Activated CD8-positive, alpha-beta T cell treated with anti-CD3 and anti-CD28 coated beads, Interleukin-2, amount 10 ng/mL, durations not matched to agents 7 days and 5 days (primary cell): Measurements from ENCODE around the gene PNMT. TPM values are rescaled to one million over a fixed set of nuclear protein-coding genes. Genes with fewer than 3 reads are reported as not detected.
"Not testable (repeated sequence)": the region's sequence is repeated elsewhere in the genome, so short reads cannot be mapped to it uniquely, and the experiment has no call there.

Experiments used
- ATAC-seq: fragments of 150-1000 bp; cut with Tn5 transposase; one replicate; pipeline ENCODE4 v1.10.0; 2021; ENCODE audit warnings: moderate library complexity
- CTCF ChIA-PET: fragments of 350-600 bp; sonication (Branson Sonifier 250); formaldehyde crosslinking; loops from one replicate; lab custom pipeline; 2021; ENCODE audit warnings: antibody characterized with exemption; lab: Charles Lee
- POLR2A ChIA-PET: fragments of 350-600 bp; sonication (Branson Sonifier 250); formaldehyde crosslinking; loops from one replicate; lab custom pipeline; 2021; ENCODE audit warnings: antibody characterized with exemption; lab: Charles Lee
- DNase-seq: peaks from one replicate; pipeline ENCODE4 v3.0.0-alpha.2; 2020
- H3K27ac Mint-ChIP-seq: one replicate; pipeline ENCODE4 v1.8.0; 2021; ENCODE audit warnings: mild to moderate bottlenecking, mixed read lengths
- H3K27me3 Mint-ChIP-seq: one replicate; pipeline ENCODE4 v1.8.0; 2021; ENCODE audit warnings: low read depth, mixed read lengths
- H3K36me3 Mint-ChIP-seq: one replicate; pipeline ENCODE4 v1.8.0; 2021; ENCODE audit warnings: low read depth, mixed read lengths
- H3K4me1 Mint-ChIP-seq: one replicate; pipeline ENCODE4 v1.8.0; 2021; ENCODE audit warnings: low read depth, mixed read lengths
- H3K4me3 Mint-ChIP-seq: one replicate; pipeline ENCODE4 v1.8.0; 2021; ENCODE audit warnings: mild to moderate bottlenecking, mixed read lengths
- H3K9me3 Mint-ChIP-seq: one replicate; pipeline ENCODE4 v1.8.0; 2022; ENCODE audit warnings: mixed read lengths; ENCODE audit not compliant: insufficient read depth
- total RNA-seq, 2 experiments: library from RNA; stranded (reverse); gene quantifications; one replicate each; pipeline ENCODE4 v1.2.3, GENCODE V29; 2021

Gene PNMT
- total RNA-seq, 2 experiments from 2014 or later = not detected

DNA sequence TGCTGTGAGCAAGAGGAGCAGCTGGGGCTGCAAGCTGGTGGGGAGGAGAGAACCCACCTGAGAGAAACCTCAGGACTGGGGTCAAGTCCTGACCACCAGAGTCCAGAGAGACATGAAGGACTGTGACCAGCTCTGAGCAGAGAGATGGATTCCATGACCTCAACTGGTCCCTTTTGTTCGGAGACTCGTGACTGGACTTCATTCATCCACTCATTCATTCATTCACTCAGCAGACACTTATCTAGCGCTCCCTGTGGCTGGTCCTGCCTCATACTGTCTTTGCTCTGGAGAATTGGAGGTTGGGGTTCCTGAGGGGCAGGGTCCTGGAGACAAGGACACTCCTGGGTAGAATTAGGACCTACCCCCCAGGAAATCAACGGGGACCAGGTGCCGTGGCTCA is 35.7 kb downstream of the PNMT start:
- POLR2A ChIA-PET = interaction anchor here (0.6 to 2.5 kb wide), 3 partner anchors 16 to 79 kb away, joined by 3 to 9 read pairs (median 3); partner anchors contain the start of gene PGAP3
- Mint-ChIP-seq H3K4me3 (no peak overlapping the region), H3K27me3 (peaks cover 23% of the 10 kb centered on the region), H3K9me3 (no peaks in the 10 kb centered on the region), H3K36me3 (peaks cover 2% of the 10 kb centered on the region), H3K4me1 (peaks cover 18% of the 10 kb centered on the region), H3K27ac (no peak overlapping the region)
- CTCF ChIA-PET = interaction anchor here (0.9 to 1.1 kb wide), 2 partner anchors 8 to 33 kb away, joined by 4 read pairs; no protein-coding TSS in a partner anchor
- ATAC-seq = no peak
- DNase-seq = no peak

GRCh38 chr17:39704821-39705551 is 36.7 kb downstream of the PNMT start:
- no peak for ATAC-seq
- no peak overlapping the region for H3K4me3 Mint-ChIP-seq
- POLR2A ChIA-PET = no interaction called here
- H3K9me3 Mint-ChIP-seq = no peaks in the 10 kb centered on the region
- H3K27ac Mint-ChIP-seq = no peak overlapping the region
- no peaks in the 10 kb centered on the region for H3K36me3 Mint-ChIP-seq
- CTCF ChIA-PET = interaction anchor here (1.6 kb wide), 1 partner anchor 70 kb away, joined by 4 read pairs; no protein-coding TSS in a partner anchor
- H3K27me3 Mint-ChIP-seq = peaks cover 13% of the 10 kb centered on the region
- DNase-seq = no peak
- peaks cover 12% of the 10 kb centered on the region for H3K4me1 Mint-ChIP-seq

GRCh38 chr17:39705786-39706348 is 37.6 kb downstream of the PNMT start:
- no peaks in the 10 kb centered on the region for H3K9me3 Mint-ChIP-seq
- no peak overlapping the region for H3K27ac Mint-ChIP-seq

DNA sequence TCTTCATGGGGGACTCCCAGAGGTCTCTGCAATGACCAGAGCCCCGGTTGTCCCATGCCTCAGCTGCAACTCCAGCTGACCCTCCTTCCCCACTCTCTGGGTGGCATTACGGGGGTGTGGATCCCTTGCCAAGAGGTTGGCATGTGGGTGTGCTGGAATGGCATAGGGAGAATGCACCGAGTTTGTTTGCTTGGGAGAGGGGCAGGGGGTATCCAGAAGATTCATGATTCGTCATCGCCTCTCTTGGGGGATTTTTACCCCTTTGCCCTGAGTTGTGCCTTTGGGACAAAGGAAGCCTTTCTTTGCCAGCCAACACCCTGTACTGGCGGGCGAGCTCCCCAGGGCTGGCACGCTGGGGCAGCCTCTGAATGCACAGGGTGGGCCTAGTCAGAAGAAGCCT is 38.1 kb downstream of the PNMT start:
- no peaks in the 10 kb centered on the region for H3K36me3 Mint-ChIP-seq
- CTCF ChIA-PET = interaction anchor here (1.6 kb wide), 2 partner anchors 72 to 84 kb away, joined by 4 to 8 read pairs; no protein-coding TSS in a partner anchor

More at GRCh38 chr17:39705786-39706348, 37.6 kb downstream of the PNMT start:
- ChIA-PET CTCF (interaction anchor here (1.6 kb wide), 1 partner anchor 71 kb away, joined by 4 read pairs; no protein-coding TSS in a partner anchor), POLR2A (interaction anchor here (1.5 kb wide), 1 partner anchor 24 kb away, joined by 6 read pairs; the partner anchor contains the start of gene MIEN1)
- ATAC-seq (no peak), DNase-seq (no peak)
- Mint-ChIP-seq H3K4me1 (peaks cover 12% of the 10 kb centered on the region), H3K27me3 (peaks cover 9% of the 10 kb centered on the region), H3K4me3 (no peak overlapping the region), H3K36me3 (no peaks in the 10 kb centered on the region)

GRCh38 chr17:39706921-39707337 is 38.7 kb downstream of the PNMT start:
- peak; percentile 31 for DNase-seq
- Mint-ChIP-seq H3K9me3 (no peaks in the 10 kb centered on the region), H3K4me3 (no peak overlapping the region), H3K27me3 (no peaks in the 10 kb centered on the region), H3K4me1 (peaks cover 12% of the 10 kb centered on the region), H3K27ac (peak overlapping the region; percentile 76), H3K36me3 (no peaks in the 10 kb centered on the region)
- ChIA-PET CTCF (interaction anchor here (1.6 kb wide), 1 partner anchor 85 kb away, joined by 8 read pairs; no protein-coding TSS in a partner anchor), POLR2A (interaction anchor here (0.7 to 1.5 kb wide), 2 partner anchors 14 to 23 kb away, joined by 4 to 6 read pairs; partner anchors contain the start of gene MIEN1)
- peak; percentile 66 for ATAC-seq

More for the DNA sequence above, 38.1 kb downstream of the PNMT start:
- H3K27ac Mint-ChIP-seq = peak overlapping the region; percentile 76
- DNase-seq (no peak), ATAC-seq (no peak)
- POLR2A ChIA-PET = interaction anchor here (1.5 kb wide), 1 partner anchor 24 kb away, joined by 6 read pairs; the partner anchor contains the start of gene MIEN1
- H3K9me3 Mint-ChIP-seq = no peaks in the 10 kb centered on the region
- peaks cover 12% of the 10 kb centered on the region for H3K4me1 Mint-ChIP-seq
- H3K27me3 Mint-ChIP-seq = peaks cover 4% of the 10 kb centered on the region
- no peak overlapping the region for H3K4me3 Mint-ChIP-seq

DNA sequence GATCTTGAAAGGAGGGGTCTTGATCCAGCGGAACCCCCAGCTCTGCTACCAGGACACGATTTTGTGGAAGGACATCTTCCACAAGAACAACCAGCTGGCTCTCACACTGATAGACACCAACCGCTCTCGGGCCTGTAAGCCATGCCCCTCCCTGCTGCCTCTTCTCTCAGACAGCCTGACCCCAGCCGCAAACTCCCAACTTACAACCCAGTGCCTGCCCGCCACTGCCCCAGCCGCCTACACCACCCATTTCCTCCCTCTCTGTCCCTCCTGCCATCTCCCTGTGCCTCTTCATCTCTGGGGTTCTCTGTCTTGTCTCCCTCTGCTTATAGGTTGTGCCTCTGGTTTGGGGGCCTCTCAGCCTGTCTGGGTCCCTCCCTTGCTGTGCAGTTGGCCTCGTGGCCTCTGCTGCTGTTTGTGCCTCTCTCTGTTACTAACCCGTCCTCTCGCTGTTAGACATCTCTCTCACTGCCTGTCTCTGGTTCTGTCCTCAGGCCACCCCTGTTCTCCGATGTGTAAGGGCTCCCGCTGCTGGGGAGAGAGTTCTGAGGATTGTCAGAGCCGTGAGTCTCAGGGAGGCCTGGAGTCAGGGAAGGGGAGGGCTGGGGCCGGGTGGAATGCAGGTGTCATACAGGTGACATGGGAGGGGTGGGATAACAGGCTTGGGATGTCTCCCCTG is 41.2 kb downstream of the PNMT start:
- CTCF ChIA-PET = interaction anchor here (1.1 kb wide), 1 partner anchor 21 kb away, joined by 3 read pairs; the partner anchor contains the start of gene MIEN1
- no peaks in the 10 kb centered on the region for H3K27me3 Mint-ChIP-seq
- ATAC-seq (no peak), DNase-seq (no peak)
- H3K4me3 Mint-ChIP-seq = no peak overlapping the region
- peak overlapping the region; percentile 0 for H3K27ac Mint-ChIP-seq
- POLR2A ChIA-PET = interaction anchor here (0.8 kb wide), 1 partner anchor 20 kb away, joined by 4 read pairs; no protein-coding TSS in a partner anchor
- peaks cover 10% of the 10 kb centered on the region for H3K4me1 Mint-ChIP-seq
- H3K36me3 Mint-ChIP-seq = no peaks in the 10 kb centered on the region
- no peaks in the 10 kb centered on the region for H3K9me3 Mint-ChIP-seq

GRCh38 chr17:39709998-39710964 is 42.0 kb downstream of the PNMT start:
- H3K36me3 Mint-ChIP-seq = no peaks in the 10 kb centered on the region
- ATAC-seq = no peak
- no peak overlapping the region for H3K27ac Mint-ChIP-seq

DNA sequence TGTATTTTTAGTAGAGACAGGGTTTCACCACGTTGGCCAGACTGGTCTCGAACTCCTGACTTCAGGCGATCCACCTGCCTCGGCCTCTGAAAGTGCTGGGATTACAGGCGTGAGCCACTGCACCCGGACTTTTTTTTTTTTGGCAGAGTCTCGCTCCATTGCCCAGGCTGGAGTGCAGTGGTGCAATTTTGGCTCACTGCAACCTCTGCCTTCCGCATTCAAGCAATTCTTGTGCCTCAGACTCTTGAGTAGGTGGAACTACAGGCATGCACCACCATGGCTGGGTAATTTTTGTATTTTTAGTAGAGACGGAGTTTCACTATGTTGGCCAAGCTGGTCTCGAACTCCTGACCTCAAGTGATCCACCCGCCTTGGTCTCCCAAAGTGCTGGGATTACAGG is 42.8 kb downstream of the PNMT start:
- H3K4me1 Mint-ChIP-seq = peaks cover 10% of the 10 kb centered on the region
- not testable (repeated sequence) for H3K9me3 Mint-ChIP-seq, ATAC-seq, H3K27ac Mint-ChIP-seq, H3K27me3 Mint-ChIP-seq, DNase-seq, H3K4me3 Mint-ChIP-seq, H3K36me3 Mint-ChIP-seq
- POLR2A ChIA-PET = interaction anchor here (1.0 kb wide), 1 partner anchor 23 kb away, joined by 3 read pairs; the partner anchor contains the start of gene PGAP3
- CTCF ChIA-PET = interaction anchor here (1.4 to 2.6 kb wide), 2 partner anchors 19 to 90 kb away, joined by 4 to 9 read pairs; partner anchors contain the start of gene MIEN1

More at GRCh38 chr17:39709998-39710964, 42.0 kb downstream of the PNMT start:
- Mint-ChIP-seq H3K9me3 (no peaks in the 10 kb centered on the region), H3K4me3 (no peak overlapping the region), H3K27me3 (no peaks in the 10 kb centered on the region), H3K4me1 (peaks cover 10% of the 10 kb centered on the region)
- ChIA-PET POLR2A (interaction anchor here (1.0 kb wide), 1 partner anchor 23 kb away, joined by 3 read pairs; the partner anchor contains the start of gene PGAP3), CTCF (interaction anchor here (1.4 to 2.6 kb wide), 2 partner anchors 20 to 89 kb away, joined by 4 to 9 read pairs; partner anchors contain the start of gene MIEN1)
- no peak for DNase-seq

- ChIA-PET CTCF (interaction anchor here (2.6 kb wide), 1 partner anchor 18 kb away, joined by 9 read pairs; the partner anchor contains the start of gene MIEN1), POLR2A (no interaction called here)
- H3K9me3 Mint-ChIP-seq = no peaks in the 10 kb centered on the region
- no peak overlapping the region for H3K4me3 Mint-ChIP-seq
- H3K4me1 Mint-ChIP-seq = peaks cover 6% of the 10 kb centered on the region
- H3K36me3 Mint-ChIP-seq = no peaks in the 10 kb centered on the region
- H3K27me3 Mint-ChIP-seq = no peaks in the 10 kb centered on the region
- no peak overlapping the region for H3K27ac Mint-ChIP-seq
- no peak for ATAC-seq
- DNase-seq = no peak
These were observed 43.6 kb downstream of the PNMT start for GRCh38 chr17:39711851-39712250.

GRCh38 chr17:39714234-39714633 is 46.0 kb downstream of the PNMT start:
- no peaks in the 10 kb centered on the region for H3K4me1 Mint-ChIP-seq
- CTCF ChIA-PET = interaction anchor here (1.0 to 1.6 kb wide), 2 partner anchors 17 to 93 kb away, joined by 3 to 5 read pairs; no protein-coding TSS in a partner anchor
- DNase-seq (no peak), ATAC-seq (no peak)
- no peak overlapping the region for H3K4me3 Mint-ChIP-seq
- no peaks in the 10 kb centered on the region for H3K9me3 Mint-ChIP-seq
- H3K27me3 Mint-ChIP-seq = no peaks in the 10 kb centered on the region
- H3K27ac Mint-ChIP-seq = no peak overlapping the region
- POLR2A ChIA-PET = no interaction called here
- no peaks in the 10 kb centered on the region for H3K36me3 Mint-ChIP-seq
